GM20000 (cell line): ENCODE data around the gene ENG.

Experiments
- DNase-seq: peaks from one replicate; pipeline ENCODE4 v3.0.0; 2012; ENCODE audit warnings: low spot score
- TF ChIP-seq, protein P1 (sequence below): IDR thresholded peaks from 2 replicates; pipeline ENCODE4 v1.5.1; 2012; ENCODE audit warnings: mild to moderate bottlenecking, control low read depth; ENCODE audit errors: extremely low read depth, missing control alignments

ENG gene

GRCh38 chr9:127809002-127809539, 45.4 kb downstream of the ENG start:
- peak; percentile 18 for DNase-seq
- TF ChIP-seq, protein P1, sequence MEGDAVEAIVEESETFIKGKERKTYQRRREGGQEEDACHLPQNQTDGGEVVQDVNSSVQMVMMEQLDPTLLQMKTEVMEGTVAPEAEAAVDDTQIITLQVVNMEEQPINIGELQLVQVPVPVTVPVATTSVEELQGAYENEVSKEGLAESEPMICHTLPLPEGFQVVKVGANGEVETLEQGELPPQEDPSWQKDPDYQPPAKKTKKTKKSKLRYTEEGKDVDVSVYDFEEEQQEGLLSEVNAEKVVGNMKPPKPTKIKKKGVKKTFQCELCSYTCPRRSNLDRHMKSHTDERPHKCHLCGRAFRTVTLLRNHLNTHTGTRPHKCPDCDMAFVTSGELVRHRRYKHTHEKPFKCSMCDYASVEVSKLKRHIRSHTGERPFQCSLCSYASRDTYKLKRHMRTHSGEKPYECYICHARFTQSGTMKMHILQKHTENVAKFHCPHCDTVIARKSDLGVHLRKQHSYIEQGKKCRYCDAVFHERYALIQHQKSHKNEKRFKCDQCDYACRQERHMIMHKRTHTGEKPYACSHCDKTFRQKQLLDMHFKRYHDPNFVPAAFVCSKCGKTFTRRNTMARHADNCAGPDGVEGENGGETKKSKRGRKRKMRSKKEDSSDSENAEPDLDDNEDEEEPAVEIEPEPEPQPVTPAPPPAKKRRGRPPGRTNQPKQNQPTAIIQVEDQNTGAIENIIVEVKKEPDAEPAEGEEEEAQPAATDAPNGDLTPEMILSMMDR, result no peak

GRCh38 chr9:127808347-127809001, 46.0 kb downstream of the ENG start:
- DNase-seq, result no peak
- TF ChIP-seq, protein P1, result no peak

DNA sequence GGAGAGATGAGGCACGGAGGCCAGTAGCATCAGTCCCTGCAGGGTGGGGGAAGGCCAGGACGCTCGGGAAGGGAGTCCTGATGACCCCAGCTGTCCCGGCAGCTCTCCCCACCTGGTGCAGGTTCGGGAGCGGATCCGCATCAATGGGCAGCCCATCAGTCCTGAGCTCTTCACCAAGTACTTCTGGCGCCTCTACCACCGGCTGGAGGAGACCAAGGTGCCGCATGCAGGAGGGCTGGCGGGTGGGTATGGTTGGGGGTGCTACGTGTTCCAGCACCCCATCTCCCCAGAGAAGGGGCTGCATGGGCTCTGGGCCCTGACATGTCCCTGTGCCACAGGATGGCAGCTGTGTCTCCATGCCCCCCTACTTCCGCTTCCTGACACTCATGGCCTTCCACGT, 47.6 kb downstream of the ENG start:
- DNase-seq, result no peak
- TF ChIP-seq, protein P1, result no peak

DNA sequence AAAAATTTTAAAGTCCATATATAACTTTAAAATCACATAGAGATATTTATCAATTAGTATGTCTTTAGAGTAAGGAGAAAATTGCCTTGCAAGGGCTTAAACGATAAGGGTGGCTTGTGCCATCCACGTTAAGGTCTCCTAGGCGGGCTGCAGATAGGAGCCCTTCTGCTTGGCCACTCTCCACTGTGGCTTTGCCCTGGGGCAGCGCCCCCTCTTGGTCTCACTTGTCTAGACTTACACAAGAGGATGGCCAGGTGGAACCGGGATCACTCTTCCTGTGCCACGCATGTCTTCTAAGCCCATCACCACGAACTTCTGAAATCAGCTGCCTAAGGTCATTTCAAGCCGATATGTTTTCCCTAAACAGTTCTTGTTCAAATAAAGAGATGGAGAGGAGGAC, 48.8 kb downstream of the ENG start:
- TF ChIP-seq, protein P1, result peak; percentile 26
- DNase-seq, result peak; percentile 47

GRCh38 chr9:127803507-127804352, 50.7 kb downstream of the ENG start:
- TF ChIP-seq, protein P1, result no peak
- DNase-seq, result peak; percentile 36

- TF ChIP-seq, protein P1, result no peak
- peak; percentile 99 for DNase-seq
Observed at GRCh38 chr9:127802576-127803443, 51.6 kb downstream of the ENG start, which contains the start of gene FPGS. FPGS (plus strand) TSS chr9:127802882; CDS start chr9:127802925, 43 bp downstream.
